Ovary (tissue), 9 donors: ENCODE results near the gene ANTXR2. TPM values are rescaled to one million over a fixed set of nuclear protein-coding genes. Genes with fewer than 3 reads are reported as not detected.

Experiments
- DNase-seq, 5 donors: peaks; one replicate each; pipeline ENCODE4 v3.0.0-alpha.2; 2019 to 2020
- H3K27ac ChIP-seq, 2 donors: fragments of 200-600 bp; one replicate each; pipeline versions ENCODE4 v1.5.1 to v1.8.0; 2019 to 2022
- H3K27me3 ChIP-seq: fragments of 200-600 bp; one replicate; pipeline ENCODE4 v1.8.0; 2022
- H3K36me3 ChIP-seq: fragments of 200-600 bp; sonication (generic); one replicate; pipeline ENCODE4 v1.5.1; 2019
- H3K4me1 ChIP-seq: one replicate; pipeline ENCODE4 v1.8.1; 2013; ENCODE audit warnings: mild to moderate bottlenecking, moderate library complexity; ENCODE audit not compliant: insufficient read depth
- H3K4me3 ChIP-seq: fragments of 200-600 bp; sonication (generic); one replicate; pipeline ENCODE4 v1.5.1; 2017
- H3K9me3 ChIP-seq, 2 donors: fragments of 200-600 bp in 1 of 2; sonication (generic) in 1 of 2; one replicate each; pipeline versions ENCODE4 v1.5.1 to v1.8.1; 2013 to 2019; ENCODE audit warnings: mild to moderate bottlenecking in 1 of 2, moderate library complexity in 1 of 2
- CTCF ChIP-seq, 3 donors: fragments of 450-650 bp in 2 of 3; fragments of 200-600 bp in 1 of 3; IDR thresholded peaks; one replicate each; pipeline versions ENCODE4 v1.5.1 to v1.8.0; 2016 to 2022; ENCODE audit warnings: antibody characterized with exemption in 3 of 3, mild to moderate bottlenecking in 1 of 3
- EP300 ChIP-seq: sonication (generic); formaldehyde crosslinking; IDR thresholded peaks from one replicate; pipeline ENCODE4 v1.6.1; 2017; ENCODE audit warnings: antibody characterized with exemption
- POLR2A ChIP-seq: fragments of 450-650 bp; IDR thresholded peaks from one replicate; pipeline ENCODE4 v1.6.1; 2017; ENCODE audit warnings: antibody characterized with exemption, mild to moderate bottlenecking, moderate library complexity
- WGBS, 3 donors: extraction: QIAGEN DNeasy Blood & Tissue Kit in 1 of 3; methylation state at CpG; one replicate each; pipeline versions ENCODE4 v1.1.5 to v1.1.7; 2013 to 2017; 5-methylcytosine and 5-hydroxymethylcytosine counted together
- intact Hi-C, 4 donors: fragments of 100-400 bp; cut with DNase I; formaldehyde crosslinking; loops; one replicate each; pipeline versions ENCODE4 v1.11.0 to v1.15.1; 2022 to 2023
- polyA plus RNA-seq, 2 donors: library from polyadenylated mRNA; stranded (reverse); fragments of 200-250 nt in 1 of 2; fragments of 350-450 nt in 1 of 2; fragmentation: Illumina TruSeq in 1 of 2; extraction: RNeasy Lipid Tissue Mini Kit (QIAGEN cat#74804) in 1 of 2; gene quantifications; one replicate each; pipeline ENCODE4 v1.2.3, GENCODE V29; 2013 to 2014
- total RNA-seq, 7 donors: library from RNA; depleted of rRNA in 2 of 7; stranded (reverse); fragments of >200 nt in 2 of 7; fragmentation: NEBNext Ultra II Directional in 3 of 7; extraction: Animal tissue kit (Norgen Biotek cat#: 25700) in 3 of 7; gene quantifications; one replicate each; pipeline versions ENCODE4 v1.1.0 to v1.2.4, GENCODE V29; 2016 to 2023
- donor health status: DM: no; HTN: no; CAD: no; lungs with moderate emphysema.
- donor health status: DM: no; HTN: no; CAD: no.
- donor health status: Bipolar disorder and iron deficiency.
- donor health status: DM: yes; HTN: yes; CAD: no.
- donor health status: DM: no; HTN: no; CAD: no.
- donor health status: DM: yes; HTN: yes; CAD: no.

Gene ANTXR2
- total and polyA plus RNA-seq, 9 donors: 64.4 to 231 (median 88.7) TPM

GRCh38 chr4:79987401-79987800 lies 85.6 kb downstream of the ANTXR2 start:
- H3K4me1 ChIP-seq: peaks cover 3% of the 10 kb centered on the region
- no peak for DNase-seq
- H3K9me3 ChIP-seq: no peaks in the 10 kb centered on the region
- no peaks in the 10 kb centered on the region for H3K27me3 ChIP-seq
- TF ChIP-seq EP300 (no peak), CTCF (IDR thresholded peaks at IDR 0.05) (no peak), POLR2A (no peak)
- WGBS, 3 donors: 95 to 97% (median 96%) methylated on average over 1 of the region's 1 CpG
- H3K27ac ChIP-seq: no peak overlapping the region
- H3K4me3 ChIP-seq: no peak overlapping the region
- intact Hi-C loops: no loop called here
- H3K36me3 ChIP-seq: no peaks in the 10 kb centered on the region

- H3K4me3 ChIP-seq: no peak overlapping the region
- intact Hi-C loops: no loop called here
- H3K36me3 ChIP-seq: no peaks in the 10 kb centered on the region
- peaks cover 3% of the 10 kb centered on the region for H3K4me1 ChIP-seq
- no peaks in the 10 kb centered on the region for H3K27me3 ChIP-seq
- TF ChIP-seq POLR2A: no peak
- no peak for TF ChIP-seq EP300
- TF ChIP-seq CTCF (IDR thresholded peaks at IDR 0.05): no peak
- no peaks in the 10 kb centered on the region for H3K9me3 ChIP-seq
- WGBS, 3 donors: 59 to 91% (median 89%) methylated on average over 4 of the region's 4 CpGs
- DNase-seq: no peak
- no peak overlapping the region for H3K27ac ChIP-seq
These were observed 89.6 kb downstream of the ANTXR2 start for GRCh38 chr4:79983431-79983830.

GRCh38 chr4:79982601-79983322 lies 90.3 kb downstream of the ANTXR2 start:
- intact Hi-C loops: no loop called here
- H3K27ac ChIP-seq: no peak overlapping the region
- DNase-seq: no peak
- H3K9me3 ChIP-seq: no peaks in the 10 kb centered on the region
- TF ChIP-seq POLR2A (no peak), CTCF (IDR thresholded peaks at IDR 0.05) (no peak), EP300 (no peak)
- no peak overlapping the region for H3K4me3 ChIP-seq
- whole genome bisulfite sequencing, 3 donors: 10 to 22% (median 12%) methylated on average over 1 of the region's 1 CpG
- no peaks in the 10 kb centered on the region for H3K36me3 ChIP-seq
- peaks cover 3% of the 10 kb centered on the region for H3K4me1 ChIP-seq
- no peaks in the 10 kb centered on the region for H3K27me3 ChIP-seq

GRCh38 chr4:79980448-79980847 lies 92.6 kb downstream of the ANTXR2 start:
- intact Hi-C loops: no loop called here
- WGBS, 3 donors: 18 to 24% (median 20%) methylated on average over 2 of the region's 2 CpGs
- no peaks in the 10 kb centered on the region for H3K36me3 ChIP-seq

GRCh38 chr4:79979785-79980437 lies 93.1 kb downstream of the ANTXR2 start:
- Histone ChIP-seq H3K27me3 (no peaks in the 10 kb centered on the region), H3K4me1 (no peaks in the 10 kb centered on the region), H3K9me3 (no peaks in the 10 kb centered on the region), H3K27ac (no peak overlapping the region), H3K36me3 (no peaks in the 10 kb centered on the region), H3K4me3 (no peak overlapping the region)
- intact Hi-C loops: no loop called here
- TF ChIP-seq POLR2A (no peak), CTCF (IDR thresholded peaks at IDR 0.05) (no peak), EP300 (no peak)
- 93 to 100% (median 99%) methylated on average over 1 of the region's 1 CpG for WGBS, 3 donors
- no peak for DNase-seq

More at GRCh38 chr4:79980448-79980847, 92.6 kb downstream of the ANTXR2 start:
- H3K4me3 ChIP-seq: no peak overlapping the region
- H3K9me3 ChIP-seq: no peaks in the 10 kb centered on the region
- no peak overlapping the region for H3K27ac ChIP-seq
- DNase-seq: no peak
- H3K4me1 ChIP-seq: no peaks in the 10 kb centered on the region
- TF ChIP-seq POLR2A: no peak
- no peaks in the 10 kb centered on the region for H3K27me3 ChIP-seq
